ENCODE data around the gene MT1B.

DNA sequence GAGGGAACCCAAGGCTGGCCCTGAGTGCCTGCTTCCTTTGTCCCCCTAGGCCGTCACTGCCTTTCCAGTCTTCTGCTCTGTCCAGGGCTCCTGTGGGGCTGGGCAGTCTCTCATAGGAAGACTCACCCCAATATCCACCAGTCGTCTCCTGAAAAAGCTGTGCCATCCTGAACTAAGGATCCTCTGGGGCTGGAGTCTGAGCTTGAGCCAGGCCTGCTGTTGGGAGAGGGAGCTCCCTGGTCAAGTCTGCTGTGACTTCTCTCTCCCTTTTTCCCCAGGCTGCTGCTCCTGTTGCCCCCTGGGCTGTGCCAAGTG lies 18.9 kb downstream of the MT1B start:
- TF ChIP-seq POLR2A (IDR thresholded peaks at IDR 0.05): no peak
- TF ChIP-seq, protein P1, sequence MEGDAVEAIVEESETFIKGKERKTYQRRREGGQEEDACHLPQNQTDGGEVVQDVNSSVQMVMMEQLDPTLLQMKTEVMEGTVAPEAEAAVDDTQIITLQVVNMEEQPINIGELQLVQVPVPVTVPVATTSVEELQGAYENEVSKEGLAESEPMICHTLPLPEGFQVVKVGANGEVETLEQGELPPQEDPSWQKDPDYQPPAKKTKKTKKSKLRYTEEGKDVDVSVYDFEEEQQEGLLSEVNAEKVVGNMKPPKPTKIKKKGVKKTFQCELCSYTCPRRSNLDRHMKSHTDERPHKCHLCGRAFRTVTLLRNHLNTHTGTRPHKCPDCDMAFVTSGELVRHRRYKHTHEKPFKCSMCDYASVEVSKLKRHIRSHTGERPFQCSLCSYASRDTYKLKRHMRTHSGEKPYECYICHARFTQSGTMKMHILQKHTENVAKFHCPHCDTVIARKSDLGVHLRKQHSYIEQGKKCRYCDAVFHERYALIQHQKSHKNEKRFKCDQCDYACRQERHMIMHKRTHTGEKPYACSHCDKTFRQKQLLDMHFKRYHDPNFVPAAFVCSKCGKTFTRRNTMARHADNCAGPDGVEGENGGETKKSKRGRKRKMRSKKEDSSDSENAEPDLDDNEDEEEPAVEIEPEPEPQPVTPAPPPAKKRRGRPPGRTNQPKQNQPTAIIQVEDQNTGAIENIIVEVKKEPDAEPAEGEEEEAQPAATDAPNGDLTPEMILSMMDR (IDR thresholded peaks at IDR 0.05): no peak

All from right lobe of liver (tissue), 4 donors.